Mucosa of rectum (tissue), 2 donors: ENCODE measurements around the gene CCDC9.
"Not testable (repeated sequence)": the region's sequence is repeated elsewhere in the genome, so short reads cannot be mapped to it uniquely, and the experiment has no call there.

Source experiments
- H3K27ac ChIP-seq, 2 donors: one replicate each; pipeline ENCODE4 v1.7.0; 2013; ENCODE audit warnings: inconsistent platforms in 2 of 2, low read depth in 2 of 2, low read length in 2 of 2
- H3K27me3 ChIP-seq, 2 donors: one replicate each; pipeline ENCODE4 v1.7.0; 2013; ENCODE audit warnings: low read length in 2 of 2; ENCODE audit not compliant: control insufficient read depth in 2 of 2, insufficient read depth in 2 of 2
- H3K36me3 ChIP-seq, 2 donors: one replicate each; pipeline ENCODE4 v1.7.0; 2013; ENCODE audit warnings: low read length in 2 of 2; ENCODE audit not compliant: control insufficient read depth in 2 of 2, insufficient read depth in 2 of 2
- H3K4me1 ChIP-seq, 2 donors: one replicate each; pipeline ENCODE4 v1.7.0; 2013; ENCODE audit warnings: low read length in 2 of 2, mild to moderate bottlenecking in 1 of 2; ENCODE audit not compliant: control insufficient read depth in 2 of 2, insufficient read depth in 2 of 2
- H3K4me3 ChIP-seq, 2 donors: one replicate each; pipeline ENCODE4 v1.7.0; 2013; ENCODE audit warnings: low read length in 2 of 2
- H3K9ac ChIP-seq, 2 donors: one replicate each; pipeline ENCODE4 v1.7.0; 2013; ENCODE audit warnings: low read length in 2 of 2, low read depth in 1 of 2, mild to moderate bottlenecking in 1 of 2
- H3K9me3 ChIP-seq, 2 donors: one replicate each; pipeline ENCODE4 v1.7.0; 2013; ENCODE audit warnings: low read length in 2 of 2; ENCODE audit not compliant: control insufficient read depth in 2 of 2
- donor health status: healthy.
- donor health status: Normal muscosa, but diverticular disease.

Gene CCDC9

DNA sequence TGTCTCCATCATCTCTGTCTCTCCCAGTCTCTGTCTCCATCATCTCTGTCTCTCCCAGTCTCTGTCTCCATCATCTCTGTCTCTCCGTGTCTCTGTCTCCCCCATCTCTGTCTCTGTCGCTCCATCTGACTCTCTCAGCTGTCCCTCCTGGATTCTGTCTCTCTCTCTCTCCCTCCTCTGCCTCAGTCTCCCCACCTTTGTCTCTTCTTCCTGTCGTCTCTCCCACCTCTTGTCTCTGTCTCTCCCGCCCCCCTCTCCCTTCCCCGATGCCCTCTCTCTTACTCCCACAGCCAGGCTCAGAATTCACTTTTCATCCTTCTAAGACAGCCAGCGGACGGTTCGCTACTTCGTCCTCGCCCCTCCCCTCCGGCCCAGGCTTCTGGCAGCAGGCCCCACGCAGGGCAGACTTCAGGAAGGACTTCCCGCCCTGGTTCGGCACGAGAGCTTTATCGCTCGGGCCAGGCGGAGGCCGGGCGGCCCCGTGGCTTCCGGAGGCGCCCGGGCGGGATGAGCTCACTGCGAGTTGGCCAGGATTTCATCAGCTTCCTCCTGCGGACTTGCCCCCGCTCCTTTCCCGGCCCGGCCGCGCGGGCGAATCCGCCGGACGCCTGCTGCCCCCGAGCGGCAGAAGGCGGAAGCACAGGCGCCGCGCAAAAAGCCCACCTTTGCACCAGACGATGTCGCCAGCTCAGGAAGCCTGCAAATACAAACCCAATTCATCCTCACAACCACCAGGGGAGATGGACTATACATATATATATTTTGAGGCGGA is 12.4 kb upstream of the CCDC9 start:
- no peaks in the 10 kb centered on the region for H3K36me3 ChIP-seq
- H3K9ac ChIP-seq = peak overlapping the region; percentile 38 to 81
- peak overlapping the region; percentile 46 to 65 for H3K4me3 ChIP-seq
- H3K4me1 ChIP-seq = peaks cover 12 to 32% of the 10 kb centered on the region in 2 donors
- peak overlapping the region; percentile 64 to 80 for H3K27ac ChIP-seq
- no peaks in the 10 kb centered on the region for H3K9me3 ChIP-seq
- H3K27me3 ChIP-seq = peaks cover 21 to 24% of the 10 kb centered on the region in 2 donors

DNA sequence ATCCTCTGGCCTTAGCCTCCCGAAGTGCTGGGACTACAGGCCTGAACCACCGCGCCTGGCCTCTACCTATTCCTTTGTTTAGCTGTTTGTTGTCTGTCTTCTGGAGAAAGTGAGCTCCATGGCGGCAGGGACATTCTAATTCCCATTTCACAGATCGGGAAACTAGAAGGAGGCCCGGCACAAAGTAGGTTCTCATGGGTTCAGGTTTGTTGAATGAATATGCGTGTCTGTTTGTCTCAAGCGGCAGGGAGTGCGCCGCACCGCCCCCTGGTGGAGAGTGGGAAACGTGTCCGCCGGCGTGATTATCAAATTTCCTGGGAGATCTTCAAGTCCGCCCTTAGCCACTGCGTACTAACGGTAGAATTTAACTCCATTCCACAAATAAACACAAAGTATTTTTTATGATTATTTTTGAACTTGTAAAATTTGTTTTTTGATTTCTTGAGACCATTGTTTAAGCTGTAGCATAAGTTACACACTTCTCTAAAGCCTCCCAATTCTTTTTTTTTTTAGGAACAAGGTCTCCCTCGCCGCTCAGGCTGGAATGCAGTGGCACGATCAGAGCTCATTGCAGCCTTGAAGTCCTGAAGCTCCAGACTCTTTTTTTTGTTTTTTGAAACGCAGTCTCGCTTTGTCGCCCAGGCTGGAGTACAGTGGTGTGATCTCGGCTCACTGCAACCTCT is 8.9 kb upstream of the CCDC9 start:
- Histone ChIP-seq H3K4me1 (peaks cover 12 to 15% of the 10 kb centered on the region in 2 donors), H3K36me3 (no peaks in the 10 kb centered on the region), H3K9me3 (no peaks in the 10 kb centered on the region), H3K9ac (no peak overlapping the region), H3K4me3 (no peak overlapping the region), H3K27me3 (no peaks in the 10 kb centered on the region), H3K27ac (no peak overlapping the region)

DNA sequence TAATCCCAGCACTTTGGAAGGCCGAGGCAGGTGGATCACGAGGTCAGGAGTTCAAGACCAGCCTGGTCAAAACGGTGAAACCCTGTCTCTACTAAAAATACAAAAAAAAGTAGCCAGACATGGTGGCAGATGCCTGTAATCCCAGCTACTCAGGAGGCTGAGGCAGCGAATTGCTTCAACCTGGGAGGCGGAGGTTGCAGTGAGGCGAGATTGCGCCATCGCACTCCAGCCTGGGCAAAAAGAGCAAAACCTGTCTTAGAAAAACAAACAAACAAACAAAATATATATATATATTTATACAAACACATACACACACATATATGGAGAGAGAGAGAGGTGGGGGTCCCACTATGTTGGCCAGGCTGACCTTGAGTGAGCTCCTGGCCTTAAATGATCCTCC is 3.3 kb upstream of the CCDC9 start:
- H3K27ac ChIP-seq, H3K9me3 ChIP-seq, H3K4me1 ChIP-seq, H3K27me3 ChIP-seq, H3K36me3 ChIP-seq, H3K9ac ChIP-seq, H3K4me3 ChIP-seq: not testable (repeated sequence)

DNA sequence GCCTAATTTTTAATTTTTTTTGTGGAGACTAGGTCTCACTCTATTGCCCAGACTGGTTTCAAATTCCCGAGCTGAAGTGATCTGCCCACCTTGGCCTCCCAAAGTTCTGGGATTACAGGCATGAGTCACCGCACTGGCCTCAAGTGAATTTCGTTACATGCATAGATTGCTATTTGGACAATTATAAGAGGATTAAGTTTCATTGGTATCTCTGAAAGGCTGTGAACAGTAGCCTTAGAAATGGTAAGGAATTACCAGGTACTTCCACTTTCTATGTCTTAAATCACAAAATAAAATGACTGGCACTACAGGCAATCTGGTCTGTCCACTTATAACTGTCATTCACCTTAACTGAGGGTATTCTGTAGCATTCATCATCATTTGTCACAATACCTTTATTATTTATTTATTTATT is 2.9 kb upstream of the CCDC9 start:
- H3K4me1 ChIP-seq = peaks cover 11 to 12% of the 10 kb centered on the region in 2 donors
- H3K4me3 ChIP-seq = no peak overlapping the region
- H3K9ac ChIP-seq = no peak overlapping the region
- H3K27ac ChIP-seq = no peak overlapping the region
- peaks cover 0 to under 1% of the 10 kb centered on the region in 2 donors for H3K36me3 ChIP-seq
- no peaks in the 10 kb centered on the region for H3K9me3 ChIP-seq
- H3K27me3 ChIP-seq = no peaks in the 10 kb centered on the region

DNA sequence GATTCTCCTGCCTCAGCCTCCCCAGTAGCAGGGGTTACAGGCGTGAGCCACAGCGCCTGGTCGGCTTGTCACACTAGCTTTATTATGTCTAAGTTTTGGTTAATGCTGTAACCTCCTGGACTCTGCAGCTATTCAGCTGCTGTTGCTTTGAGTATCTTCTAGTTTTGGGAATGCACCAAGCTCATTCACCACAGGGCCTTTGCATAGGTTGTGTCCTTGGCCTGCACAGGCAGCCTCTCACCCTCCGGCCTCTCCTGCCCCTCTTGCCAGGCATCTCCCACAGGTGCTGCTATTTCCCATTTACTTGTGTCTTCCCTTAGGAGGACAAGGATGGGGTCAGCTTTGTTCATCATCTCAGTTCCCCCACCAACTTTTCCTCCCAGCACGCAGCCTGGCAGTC is 2.4 kb upstream of the CCDC9 start:
- Histone ChIP-seq H3K27ac (no peak overlapping the region), H3K4me1 (peaks cover 14 to 16% of the 10 kb centered on the region in 2 donors), H3K36me3 (peaks cover 4 to 6% of the 10 kb centered on the region in 2 donors), H3K27me3 (no peaks in the 10 kb centered on the region), H3K9ac (no peak overlapping the region), H3K9me3 (no peaks in the 10 kb centered on the region), H3K4me3 (no peak overlapping the region)

DNA sequence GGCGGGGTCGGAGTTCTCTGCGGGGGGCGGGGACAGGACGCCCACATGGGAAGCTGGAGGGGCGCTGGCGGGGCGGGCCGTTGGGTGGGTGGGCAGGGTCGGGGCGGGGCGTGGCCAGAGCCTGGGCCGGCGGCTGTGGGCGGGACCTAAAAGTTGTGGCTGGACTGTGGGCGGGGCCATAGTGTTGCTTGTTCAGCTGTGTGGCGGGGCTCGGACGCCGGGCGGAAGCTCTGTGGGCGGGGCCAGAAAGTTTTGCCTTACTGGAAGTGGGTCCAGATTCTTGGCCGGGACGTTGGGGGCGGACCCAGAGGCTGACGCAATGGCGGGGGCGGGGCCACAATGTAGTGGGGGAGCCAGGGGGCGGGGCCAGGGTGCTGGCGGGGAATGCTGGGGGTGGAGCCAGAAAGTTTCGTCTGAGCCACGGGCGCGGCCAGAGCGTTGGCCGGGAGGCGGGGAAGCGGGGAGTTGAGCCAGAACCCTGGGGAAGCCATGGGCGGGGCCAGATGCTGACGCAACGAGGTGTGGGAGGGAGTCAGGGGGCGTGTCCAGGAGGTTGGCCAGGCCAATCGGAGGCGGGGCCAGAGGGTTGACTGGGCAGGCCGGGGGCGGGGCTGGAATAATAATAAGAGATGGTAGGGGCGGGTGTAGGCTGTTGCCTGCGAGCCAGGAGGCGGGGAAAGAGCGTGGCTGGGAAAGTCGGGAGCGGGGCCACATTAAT is 527 bp downstream of the CCDC9 start:
- Histone ChIP-seq H3K36me3 (peaks cover 27 to 28% of the 10 kb centered on the region in 2 donors), H3K9me3 (no peaks in the 10 kb centered on the region), H3K27ac (peak overlapping the region; percentile 85 to 93), H3K4me3 (peak overlapping the region; percentile 59 to 76), H3K4me1 (peaks cover 17 to 19% of the 10 kb centered on the region in 2 donors), H3K9ac (peak overlapping the region in 1 of 2 donors; percentile 86), H3K27me3 (no peaks in the 10 kb centered on the region)

DNA sequence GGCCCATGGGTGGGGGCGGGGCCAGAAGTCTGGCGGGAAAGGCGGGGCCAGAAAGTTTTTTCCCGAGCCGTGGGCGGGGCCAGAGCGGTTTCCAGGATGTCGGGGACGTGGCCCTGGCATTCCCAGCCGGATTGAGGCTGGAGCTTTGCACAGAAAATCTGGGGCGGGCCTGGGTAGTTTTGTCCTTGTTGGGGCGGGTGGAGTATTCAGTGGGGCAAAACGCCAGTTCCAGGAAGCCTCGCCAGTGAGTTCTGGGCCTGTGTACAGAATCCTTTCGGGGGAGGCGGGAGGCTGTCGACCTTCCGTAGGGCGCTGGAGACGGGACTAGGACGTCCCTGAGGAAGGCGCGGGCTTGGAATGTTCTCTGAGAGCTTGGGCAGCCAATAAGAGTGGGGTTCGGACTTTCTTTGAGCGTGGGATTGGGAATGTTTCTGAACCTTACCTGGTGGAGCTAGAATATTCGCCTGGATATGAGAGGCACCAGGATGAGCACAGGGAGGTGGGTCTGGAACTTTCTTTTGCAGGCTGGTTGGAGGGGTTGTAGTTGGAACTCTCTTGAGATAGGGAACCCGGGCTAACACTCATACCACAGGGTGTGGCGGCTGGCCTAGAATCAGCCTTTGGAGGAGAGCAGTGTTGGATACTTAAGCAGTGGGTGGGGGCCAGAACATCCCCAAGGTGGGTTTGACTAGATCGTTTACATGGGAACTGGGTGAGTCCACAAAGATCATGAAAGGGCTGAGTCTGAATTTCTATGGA is 1.3 kb downstream of the CCDC9 start:
- Histone ChIP-seq H3K36me3 (peaks cover 28 to 31% of the 10 kb centered on the region in 2 donors), H3K4me1 (peaks cover 17 to 19% of the 10 kb centered on the region in 2 donors), H3K4me3 (peak overlapping the region; percentile 59 to 64), H3K9ac (peak overlapping the region; percentile 18 to 70), H3K9me3 (no peaks in the 10 kb centered on the region), H3K27me3 (no peaks in the 10 kb centered on the region), H3K27ac (peak overlapping the region; percentile 85 to 93)

DNA sequence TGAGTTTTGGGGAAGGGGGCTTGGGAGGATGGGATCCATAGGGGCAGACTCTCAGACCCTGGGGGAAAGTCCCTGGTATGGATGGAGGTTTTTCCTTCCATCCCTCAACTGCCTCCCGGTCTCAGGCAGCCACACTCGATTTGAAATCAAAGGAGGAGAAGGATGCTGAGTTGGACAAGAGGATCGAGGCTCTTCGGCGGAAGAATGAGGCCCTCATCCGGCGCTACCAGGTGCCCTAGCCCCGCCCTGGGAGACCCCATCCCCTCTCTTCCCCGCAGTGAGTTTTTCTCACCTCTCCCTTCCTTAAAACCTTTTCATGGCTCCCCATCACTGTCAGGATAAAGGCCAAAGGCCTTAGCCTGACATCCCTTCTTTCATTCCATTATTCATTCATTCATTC is 2.1 kb downstream of the CCDC9 start:
- Histone ChIP-seq H3K4me3 (peak overlapping the region in 1 of 2 donors; percentile 59), H3K36me3 (peaks cover 33 to 34% of the 10 kb centered on the region in 2 donors), H3K9ac (peak overlapping the region; percentile 18 to 70), H3K4me1 (peaks cover 17 to 19% of the 10 kb centered on the region in 2 donors), H3K9me3 (no peaks in the 10 kb centered on the region), H3K27me3 (no peaks in the 10 kb centered on the region), H3K27ac (no peak overlapping the region)

DNA sequence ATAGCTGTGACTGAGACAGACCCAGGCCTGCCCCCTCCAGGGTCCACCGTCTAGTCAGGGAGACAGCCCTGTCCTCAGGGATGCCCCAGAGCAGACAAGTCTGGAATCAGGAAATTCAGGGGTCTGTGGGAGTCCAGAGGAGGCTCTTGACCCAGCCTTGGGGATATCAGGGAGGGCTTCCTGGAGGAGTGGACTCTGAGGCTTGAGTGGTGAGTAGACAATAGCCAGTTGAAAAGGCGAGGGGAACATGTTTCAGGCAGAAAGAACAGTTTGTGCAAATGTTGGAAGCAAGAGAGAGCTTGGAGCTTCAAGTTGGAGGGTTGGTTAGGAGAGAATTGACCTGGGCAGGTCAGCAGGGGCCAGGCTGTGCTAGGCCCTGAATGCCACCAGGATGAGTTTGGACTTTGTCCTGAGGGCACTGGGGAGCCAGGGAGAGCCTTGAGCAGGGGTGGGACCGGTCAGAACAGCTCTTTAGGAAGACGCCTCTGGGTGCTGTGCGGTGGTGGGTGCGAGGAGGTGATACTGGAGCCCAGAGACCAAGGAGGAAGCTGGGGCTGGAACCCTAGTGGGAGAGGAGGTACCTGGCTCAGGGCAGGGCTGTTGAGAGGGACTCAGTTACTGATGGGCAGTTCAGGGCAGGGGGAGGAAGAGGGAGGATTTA is 2.7 kb downstream of the CCDC9 start:
- peaks cover 17 to 19% of the 10 kb centered on the region in 2 donors for H3K4me1 ChIP-seq
- H3K9me3 ChIP-seq = no peaks in the 10 kb centered on the region
- peaks cover 33 to 34% of the 10 kb centered on the region in 2 donors for H3K36me3 ChIP-seq
- H3K27ac ChIP-seq = no peak overlapping the region
- no peak overlapping the region for H3K9ac ChIP-seq
- H3K27me3 ChIP-seq = no peaks in the 10 kb centered on the region
- H3K4me3 ChIP-seq = no peak overlapping the region
